ENCODE measurements around the gene SPATA22.

DNA sequence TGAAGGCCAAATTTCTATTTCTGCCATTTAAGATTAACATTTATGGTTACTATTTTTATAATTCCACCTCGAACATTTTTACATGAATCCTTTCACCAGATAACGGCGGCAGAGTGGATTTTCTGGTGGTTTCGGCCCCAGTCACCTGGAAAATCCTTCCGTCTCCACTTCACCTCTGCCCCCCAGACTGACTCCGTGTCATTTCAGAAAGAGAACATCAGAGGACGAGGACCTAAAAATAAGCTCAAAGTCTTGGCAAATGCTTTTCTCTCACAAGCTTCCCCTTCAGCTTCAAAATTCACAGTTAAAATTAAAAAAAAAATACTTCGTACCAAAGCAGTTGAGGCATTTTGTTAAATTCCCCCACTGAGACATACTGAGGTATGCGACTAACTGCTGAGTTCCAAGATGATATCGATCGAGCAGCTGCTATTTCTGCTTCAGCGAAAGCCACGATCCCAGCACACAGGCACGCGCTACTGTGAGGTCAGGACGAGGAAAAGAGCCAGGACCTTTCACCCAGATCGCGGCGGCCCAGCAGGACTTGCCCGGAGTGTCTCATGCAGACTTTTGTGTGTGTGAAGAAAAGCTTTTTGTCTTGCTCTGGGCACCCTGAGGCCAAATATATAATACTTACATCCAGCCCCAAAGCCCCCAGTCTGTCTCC is 41.0 kb upstream of the SPATA22 start:
- TF ChIP-seq CTCF (IDR thresholded peaks at IDR 0.05; ENCODE audit: low read depth, low read length, poor library complexity, severe bottlenecking) (no peak), EZH2phosphoT487 (IDR thresholded peaks at IDR 0.05; ENCODE audit: borderline replicate concordance, low read length) (no peak)

All from DOHH2 (cell line).